ENCODE results near the gene PNLIP. TPM values are rescaled to one million over a fixed set of nuclear protein-coding genes. Genes with fewer than 3 reads are reported as not detected.

PNLIP gene
- polyA plus RNA-seq, 1 donor, result not detected

- DNase-seq (ENCODE audit: low read depth), result no peak
Observed at GRCh38 chr10:116574797-116575196, 29.1 kb downstream of the PNLIP start.

- DNase-seq (ENCODE audit: low read depth), result no peak
Observed at GRCh38 chr10:116587878-116588591, 42.3 kb downstream of the PNLIP start.

- DNase-seq (ENCODE audit: low read depth), result no peak
Observed at GRCh38 chr10:116588995-116589394, 43.3 kb downstream of the PNLIP start.

GRCh38 chr10:116589926-116590325 is 44.2 kb downstream of the PNLIP start:
- DNase-seq (ENCODE audit: low read depth), result no peak

GRCh38 chr10:116590590-116591444 is 45.1 kb downstream of the PNLIP start, which contains the start of gene PNLIPRP1:
Gene PNLIPRP1, plus strand, starts transcription at chr10:116590959. Its CDS starts 171 bp downstream, at chr10:116591130.
- DNase-seq (ENCODE audit: low read depth), result no peak

- no peak for DNase-seq (ENCODE audit: low read depth)
Observed at GRCh38 chr10:116593139-116593740, 47.5 kb downstream of the PNLIP start.

- DNase-seq (ENCODE audit: low read depth), result no peak
Observed at GRCh38 chr10:116594525-116595035, 48.8 kb downstream of the PNLIP start.

- no peak for DNase-seq (ENCODE audit: low read depth)
Observed at GRCh38 chr10:116596062-116596461, 50.3 kb downstream of the PNLIP start.

GRCh38 chr10:116597543-116597942 is 51.8 kb downstream of the PNLIP start:
- DNase-seq (ENCODE audit: low read depth), result no peak

GRCh38 chr10:116598329-116598728 is 52.6 kb downstream of the PNLIP start:
- no peak for DNase-seq (ENCODE audit: low read depth)

- DNase-seq (ENCODE audit: low read depth), result no peak
Observed at GRCh38 chr10:116599991-116600390, 54.3 kb downstream of the PNLIP start.

GRCh38 chr10:116602648-116603400 is 57.1 kb downstream of the PNLIP start:
- no peak for DNase-seq (ENCODE audit: low read depth)

- DNase-seq (ENCODE audit: low read depth), result no peak
Observed at GRCh38 chr10:116606061-116606483, 60.3 kb downstream of the PNLIP start.

GRCh38 chr10:116607336-116607735 is 61.6 kb downstream of the PNLIP start:
- no peak for DNase-seq (ENCODE audit: low read depth)

- no peak for DNase-seq (ENCODE audit: low read depth)
Observed at GRCh38 chr10:116608686-116609594, 63.2 kb downstream of the PNLIP start.

- DNase-seq (ENCODE audit: low read depth), result no peak
Observed at GRCh38 chr10:116610443-116611152, 64.9 kb downstream of the PNLIP start.

GRCh38 chr10:116611153-116611545 is 65.4 kb downstream of the PNLIP start:
- DNase-seq (ENCODE audit: low read depth), result no peak

- DNase-seq (ENCODE audit: low read depth), result no peak
Observed at GRCh38 chr10:116612107-116612769, 66.5 kb downstream of the PNLIP start.

GRCh38 chr10:116613471-116613870 is 67.7 kb downstream of the PNLIP start:
- no peak for DNase-seq (ENCODE audit: low read depth)

Data from forelimb muscle (tissue), 1 donor.